UCSD-AML1 (cell line): ENCODE measurements around the gene MVK.

Source experiments
- DNase-seq: peaks from one replicate; lab custom pipeline; 2025; ENCODE audit not compliant: unreplicated experiment; lab: John Stamatoyannopoulos, UW

Gene MVK

GRCh38 chr12:109563291-109564284, 10.0 kb upstream of the MVK start:
- no peak for DNase-seq

- DNase-seq, result no peak
These were observed 7.2 kb upstream of the MVK start for GRCh38 chr12:109566424-109566823.

GRCh38 chr12:109567296-109567695, 6.3 kb upstream of the MVK start:
- no peak for DNase-seq

- DNase-seq, result no peak
These were observed 5.6 kb upstream of the MVK start for GRCh38 chr12:109567967-109568366.

GRCh38 chr12:109568486-109568885, 5.1 kb upstream of the MVK start:
- no peak for DNase-seq

GRCh38 chr12:109571773-109572505, 1.7 kb upstream of the MVK start:
- no peak for DNase-seq

- no peak for DNase-seq
These were observed 1.1 kb upstream of the MVK start for GRCh38 chr12:109572506-109572845.

- no peak for DNase-seq
These were observed 285 bp downstream of the MVK start for GRCh38 chr12:109573914-109574244.

- DNase-seq, result no peak
These were observed 2.1 kb downstream of the MVK start for GRCh38 chr12:109575683-109576082.

- no peak for DNase-seq
These were observed 3.7 kb downstream of the MVK start for GRCh38 chr12:109577311-109577710.

- DNase-seq, result no peak
These were observed 4.8 kb downstream of the MVK start for GRCh38 chr12:109578330-109578927.

GRCh38 chr12:109579639-109580038, 6.0 kb downstream of the MVK start:
- no peak for DNase-seq

- DNase-seq, result no peak
These were observed 6.7 kb downstream of the MVK start for GRCh38 chr12:109580272-109580671.

GRCh38 chr12:109580684-109581333, 7.2 kb downstream of the MVK start:
- no peak for DNase-seq

GRCh38 chr12:109581334-109581691, 7.7 kb downstream of the MVK start:
- no peak for DNase-seq

GRCh38 chr12:109581856-109582255, 8.3 kb downstream of the MVK start:
- no peak for DNase-seq

GRCh38 chr12:109582636-109583035, 9.0 kb downstream of the MVK start:
- DNase-seq, result no peak

- no peak for DNase-seq
These were observed 10.1 kb downstream of the MVK start for GRCh38 chr12:109583733-109584132.

GRCh38 chr12:109586385-109587296, 13.0 kb downstream of the MVK start:
- DNase-seq, result no peak

- DNase-seq, result no peak
These were observed 14.3 kb downstream of the MVK start for GRCh38 chr12:109587921-109588320.
